LNCaP clone FGC (cell line): Measurements from ENCODE around the gene YTHDF1.
"Not testable (repeated sequence)": the region's sequence is repeated elsewhere in the genome, so short reads cannot be mapped to it uniquely, and the experiment has no call there.

Experiments
- DNase-seq: peaks from one replicate; pipeline ENCODE4 v3.0.0-alpha.2; 2011; ENCODE audit warnings: low read depth
- H3K4me3 ChIP-seq: 2 replicates; pipeline ENCODE4 v1.5.1; 2011; ENCODE audit warnings: mild to moderate bottlenecking, low read depth, low read length, control low read depth
- CTCF ChIP-seq: IDR thresholded peaks from 2 replicates; pipeline ENCODE4 v1.5.1; 2012; ENCODE audit warnings: mild to moderate bottlenecking; ENCODE audit not compliant: control insufficient read depth, insufficient read depth; ENCODE audit errors: extremely low read depth

The YTHDF1 gene

GRCh38 chr20:63163171-63163570 lies 52.8 kb downstream of the YTHDF1 start:
- no peak for TF ChIP-seq CTCF
- H3K4me3 ChIP-seq: no peak overlapping the region
- no peak for DNase-seq

DNA sequence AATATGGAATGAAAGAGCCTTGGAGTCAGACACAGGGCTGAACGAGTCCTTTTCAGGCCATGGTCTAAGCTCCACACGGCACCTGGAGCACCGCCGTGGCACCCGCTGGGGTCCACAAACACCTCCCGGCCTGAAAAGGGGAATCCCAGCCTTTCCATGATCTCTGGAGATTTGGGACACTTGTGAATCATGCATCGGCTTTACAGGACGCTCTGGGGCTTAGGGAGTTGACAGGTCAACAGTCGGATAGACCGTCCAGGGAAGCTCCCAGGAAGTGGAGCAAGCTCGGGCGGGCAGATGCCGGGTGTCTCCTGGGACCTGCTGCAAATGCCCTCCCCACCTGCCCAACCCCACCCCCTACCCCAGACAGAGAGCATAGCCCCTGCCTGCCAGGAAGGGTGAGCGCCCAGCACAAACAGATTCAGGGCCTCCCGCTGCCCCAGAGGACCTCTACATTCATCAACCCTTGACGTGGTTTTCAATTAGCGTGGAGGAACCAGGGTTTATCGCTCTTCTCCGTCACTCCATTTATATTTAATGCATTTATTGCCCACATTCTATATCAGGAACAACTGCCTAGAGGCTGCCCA lies 53.6 kb downstream of the YTHDF1 start:
- no peak for DNase-seq
- no peak for TF ChIP-seq CTCF
- no peak overlapping the region for H3K4me3 ChIP-seq

GRCh38 chr20:63161176-63161651 lies 54.7 kb downstream of the YTHDF1 start:
- no peak for DNase-seq
- no peak overlapping the region for H3K4me3 ChIP-seq
- no peak for TF ChIP-seq CTCF

DNA sequence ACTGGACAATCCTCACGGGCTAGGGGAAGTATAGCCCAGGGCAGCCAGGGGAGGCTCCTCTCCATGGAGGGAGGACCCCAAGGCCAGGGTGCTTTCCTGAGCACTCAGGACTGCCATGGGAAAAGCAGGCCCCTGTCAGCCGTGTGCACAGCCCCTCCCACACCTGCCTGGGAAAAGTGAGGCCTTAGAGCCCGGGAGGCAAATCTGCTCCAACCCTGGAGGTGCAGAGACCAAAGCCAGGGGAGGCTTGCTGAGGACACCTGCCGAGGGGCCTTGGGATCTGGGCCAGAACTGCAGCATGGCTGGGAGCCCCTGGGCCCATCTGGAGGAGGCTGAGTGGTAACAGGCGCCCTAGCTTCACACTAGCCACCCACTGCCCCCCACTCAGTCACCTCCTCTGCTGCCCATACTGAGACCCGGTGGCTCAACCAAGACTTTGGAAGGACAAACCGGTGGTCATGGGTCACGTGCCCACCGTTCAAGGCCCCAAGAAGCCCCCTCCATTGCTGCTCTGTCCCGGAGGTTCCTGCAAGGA lies 55.2 kb downstream of the YTHDF1 start:
- DNase-seq: no peak
- no peak for TF ChIP-seq CTCF
- no peak overlapping the region for H3K4me3 ChIP-seq

GRCh38 chr20:63159826-63160640 lies 55.9 kb downstream of the YTHDF1 start:
- H3K4me3 ChIP-seq: no peak overlapping the region
- no peak for TF ChIP-seq CTCF
- no peak for DNase-seq

- not testable (repeated sequence) for DNase-seq, H3K4me3 ChIP-seq
Observed at GRCh38 chr20:63159251-63159650, 56.7 kb downstream of the YTHDF1 start.

- no peak for TF ChIP-seq CTCF
- no peak for DNase-seq
- no peak overlapping the region for H3K4me3 ChIP-seq
Observed at GRCh38 chr20:63158845-63159244, 57.1 kb downstream of the YTHDF1 start.
